A673 (cell line): ENCODE results near the gene PICALM.

Experiments
- EZH2 ChIP-seq: fragments of 200-600 bp; sonication (generic); IDR thresholded peaks from 2 replicates; pipeline ENCODE4 v1.6.1; 2017; ENCODE audit warnings: borderline replicate concordance, low read depth, mild to moderate bottlenecking, mixed read lengths, antibody characterized with exemption, low read length; ENCODE audit not compliant: poor library complexity, severe bottlenecking
- TF ChIP-seq, protein P1 (sequence below): fragments of 300-800, 200-600 bp; sonication (generic); conservative IDR thresholded peaks from 2 replicates; pipeline ENCODE4 v1.5.1; 2017; ENCODE audit warnings: low read depth, mild to moderate bottlenecking, antibody characterized with exemption, low read length, moderate library complexity, mixed read lengths

DNA sequence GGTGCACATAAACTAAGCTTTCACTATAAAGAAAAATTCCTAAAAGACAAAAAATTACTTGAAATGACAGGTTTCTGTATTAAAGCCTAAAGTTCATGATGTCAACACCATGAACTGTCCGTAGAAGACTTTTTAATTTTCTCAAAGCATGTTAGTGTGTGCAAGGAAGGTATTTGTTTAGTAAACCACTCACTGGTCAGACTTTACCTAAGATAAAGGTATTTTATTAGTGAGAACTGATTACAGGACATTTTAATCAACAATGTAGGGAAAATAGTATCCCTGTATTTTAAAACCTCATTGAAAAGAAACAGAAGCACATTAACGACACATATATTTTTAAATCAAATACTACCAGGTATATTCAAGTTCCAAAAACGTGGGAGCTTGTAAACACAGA lies 2.9 kb downstream of the PICALM start:
- no peak for TF ChIP-seq EZH2
- TF ChIP-seq, protein P1, sequence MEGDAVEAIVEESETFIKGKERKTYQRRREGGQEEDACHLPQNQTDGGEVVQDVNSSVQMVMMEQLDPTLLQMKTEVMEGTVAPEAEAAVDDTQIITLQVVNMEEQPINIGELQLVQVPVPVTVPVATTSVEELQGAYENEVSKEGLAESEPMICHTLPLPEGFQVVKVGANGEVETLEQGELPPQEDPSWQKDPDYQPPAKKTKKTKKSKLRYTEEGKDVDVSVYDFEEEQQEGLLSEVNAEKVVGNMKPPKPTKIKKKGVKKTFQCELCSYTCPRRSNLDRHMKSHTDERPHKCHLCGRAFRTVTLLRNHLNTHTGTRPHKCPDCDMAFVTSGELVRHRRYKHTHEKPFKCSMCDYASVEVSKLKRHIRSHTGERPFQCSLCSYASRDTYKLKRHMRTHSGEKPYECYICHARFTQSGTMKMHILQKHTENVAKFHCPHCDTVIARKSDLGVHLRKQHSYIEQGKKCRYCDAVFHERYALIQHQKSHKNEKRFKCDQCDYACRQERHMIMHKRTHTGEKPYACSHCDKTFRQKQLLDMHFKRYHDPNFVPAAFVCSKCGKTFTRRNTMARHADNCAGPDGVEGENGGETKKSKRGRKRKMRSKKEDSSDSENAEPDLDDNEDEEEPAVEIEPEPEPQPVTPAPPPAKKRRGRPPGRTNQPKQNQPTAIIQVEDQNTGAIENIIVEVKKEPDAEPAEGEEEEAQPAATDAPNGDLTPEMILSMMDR = no peak
